H1 (cell line): ENCODE measurements around the gene USP10. TPM values are rescaled to one million over a fixed set of nuclear protein-coding genes. Genes with fewer than 3 reads are reported as not detected.

Experiments used
- CTCF ChIA-PET: fragments of 300-600 bp; sonication (Branson Sonifier 250); formaldehyde crosslinking; loops from one replicate; lab custom pipeline; 2021; ENCODE audit not compliant: partially characterized antibody; lab: Charles Lee
- POLR2A ChIA-PET: fragments of 300-600 bp; sonication (Branson Sonifier 250); formaldehyde crosslinking; loops from one replicate; lab custom pipeline; 2021; ENCODE audit warnings: inconsistent platforms; ENCODE audit not compliant: partially characterized antibody; lab: Charles Lee
- DNase-seq, 2 experiments: peaks; one replicate each; pipeline versions ENCODE4 v3.0.0 to v3.0.0-alpha.2; 2010 to 2022; ENCODE audit warnings: low spot score in 2 of 2, low read depth in 1 of 2, mixed read lengths in 1 of 2
- FAIRE-seq: peaks from 2 replicates; lab custom pipeline; 2011; peaks lifted over from hg19 to GRCh38; lab: Jason Lieb, UNC
- H2AFZ ChIP-seq: 2 replicates; pipeline ENCODE4 v1.8.1; 2012; ENCODE audit warnings: low read length, inconsistent platforms
- H2AK5ac ChIP-seq: 2 replicates; pipeline ENCODE4 v1.6.1; 2013; ENCODE audit warnings: low read depth, low read length
- H2BK120ac ChIP-seq: replicated peaks from 2 replicates; pipeline ENCODE3; 2013; ENCODE audit warnings: low read depth, low read length, inconsistent platforms
- H2BK12ac ChIP-seq: 2 replicates; pipeline ENCODE4 v1.6.1; 2013; ENCODE audit warnings: low read depth, low read length
- H2BK15ac ChIP-seq: 2 replicates; pipeline ENCODE4 v1.6.1; 2013; ENCODE audit warnings: low read length
- H2BK20ac ChIP-seq: 2 replicates; pipeline ENCODE4 v1.6.1; 2013; ENCODE audit warnings: low read length
- H2BK5ac ChIP-seq: 2 replicates; pipeline ENCODE4 v1.6.1; 2013; ENCODE audit warnings: low read depth, low read length
- H3K14ac ChIP-seq: 2 replicates; pipeline ENCODE4 v1.6.1; 2013; ENCODE audit warnings: inconsistent platforms; ENCODE audit not compliant: insufficient read length
- H3K18ac ChIP-seq: 2 replicates; pipeline ENCODE4 v1.6.1; 2013; ENCODE audit warnings: low read length; ENCODE audit errors: extremely low read depth
- H3K23ac ChIP-seq: 2 replicates; pipeline ENCODE4 v1.6.1; 2013; ENCODE audit warnings: inconsistent platforms; ENCODE audit not compliant: insufficient read length
- H3K23me2 ChIP-seq: 2 replicates; pipeline ENCODE4 v1.6.1; 2013; ENCODE audit warnings: low read depth, low read length
- H3K27ac ChIP-seq: 2 replicates; pipeline ENCODE4 v1.6.1; 2011; ENCODE audit warnings: low read depth, low read length, inconsistent platforms
- H3K27me3 ChIP-seq, 4 experiments: replicated peaks in 1 of 4; 1 replicate in 1 of 4; 2 replicates in 3 of 4; pipeline versions ENCODE4 v1.6.1 to v1.8.1; 2011 to 2013; ENCODE audit warnings: low read length in 3 of 4, mild to moderate bottlenecking in 3 of 4, inconsistent platforms in 2 of 4, mixed read lengths in 2 of 4, moderate library complexity in 1 of 4; ENCODE audit not compliant: control insufficient read depth in 3 of 4, insufficient read depth in 3 of 4; ENCODE audit errors: extremely low read depth in 1 of 4
- H3K36me3 ChIP-seq, 4 experiments: 2 replicates each; pipeline versions ENCODE4 v1.6.1 to v1.8.1; 2011 to 2013; ENCODE audit warnings: mild to moderate bottlenecking in 4 of 4, low read length in 3 of 4, moderate library complexity in 2 of 4, control low read depth in 1 of 4, inconsistent platforms in 1 of 4; ENCODE audit not compliant: insufficient read depth in 4 of 4, control insufficient read depth in 2 of 4
- H3K4ac ChIP-seq: replicated peaks from 2 replicates; pipeline ENCODE3; 2013; ENCODE audit warnings: low read length, low read depth, mixed read lengths, inconsistent platforms; ENCODE audit not compliant: insufficient read length
- H3K4me1 ChIP-seq, 4 experiments: replicated peaks in 1 of 4; 1 replicate in 1 of 4; 2 replicates in 3 of 4; pipeline versions ENCODE4 v1.6.1 to v1.8.1; 2011 to 2013; ENCODE audit warnings: low read length in 3 of 4, inconsistent platforms in 2 of 4, mixed read lengths in 1 of 4; ENCODE audit not compliant: insufficient read depth in 4 of 4, control insufficient read depth in 3 of 4
- H3K4me2 ChIP-seq, 2 experiments: 2 replicates each; pipeline versions ENCODE4 v1.6.1 to v1.8.1; 2011 to 2013; ENCODE audit warnings: low read depth in 2 of 2, low read length in 2 of 2, control low read depth in 1 of 2, inconsistent platforms in 1 of 2, mild to moderate bottlenecking in 1 of 2; ENCODE audit not compliant: insufficient read depth in 1 of 2
- H3K4me3 ChIP-seq, 4 experiments: fragments of 200-600, 300-600 bp in 1 of 4; sonication (generic), shearing (Covaris generic), sonication (Bioruptor Twin) in 1 of 4; 2 replicates each; pipeline versions ENCODE4 v1.5.1 to v1.8.1; 2011 to 2016; ENCODE audit warnings: low read length in 4 of 4, low read depth in 3 of 4, control low read depth in 2 of 4, inconsistent platforms in 2 of 4, mild to moderate bottlenecking in 2 of 4, mixed read lengths in 1 of 4, moderate library complexity in 1 of 4; ENCODE audit not compliant: insufficient read depth in 2 of 4; ENCODE audit errors: extremely low read depth in 1 of 4
- H3K56ac ChIP-seq: replicated peaks from 2 replicates; pipeline ENCODE3; 2013; ENCODE audit warnings: low read depth, mild to moderate bottlenecking, mixed read lengths, low read length, inconsistent platforms; ENCODE audit not compliant: insufficient read length
- H3K79me1 ChIP-seq: 2 replicates; pipeline ENCODE4 v1.6.1; 2013; ENCODE audit warnings: low read depth, low read length, control low read depth
- H3K79me2 ChIP-seq, 2 experiments: 2 replicates each; pipeline versions ENCODE4 v1.6.1 to v1.8.1; 2012 to 2013; ENCODE audit warnings: low read length in 2 of 2, mild to moderate bottlenecking in 2 of 2, inconsistent platforms in 1 of 2; ENCODE audit not compliant: insufficient read depth in 2 of 2, control insufficient read depth in 1 of 2
- H3K9ac ChIP-seq, 4 experiments: replicated peaks in 1 of 4; 1 replicate in 1 of 4; 2 replicates in 3 of 4; pipeline versions ENCODE4 v1.6.1 to v1.8.1; 2011 to 2013; ENCODE audit warnings: low read depth in 3 of 4, low read length in 3 of 4, control low read depth in 2 of 4, mild to moderate bottlenecking in 2 of 4, moderate library complexity in 2 of 4, inconsistent platforms in 1 of 4; ENCODE audit errors: extremely low read depth in 1 of 4
- H3K9me3 ChIP-seq, 2 experiments: 2 replicates each; pipeline versions ENCODE4 v1.6.1 to v1.8.1; 2012 to 2013; ENCODE audit warnings: mild to moderate bottlenecking in 2 of 2, moderate library complexity in 2 of 2, control low read depth in 1 of 2, inconsistent platforms in 1 of 2, low read depth in 1 of 2, low read length in 1 of 2, mixed read lengths in 1 of 2; ENCODE audit not compliant: insufficient read depth in 2 of 2
- H4K20me1 ChIP-seq, 2 experiments: replicated peaks in 1 of 2; 2 replicates each; pipeline versions ENCODE3 to v1.8.1; 2011 to 2013; ENCODE audit warnings: inconsistent platforms in 2 of 2, low read length in 2 of 2, mild to moderate bottlenecking in 1 of 2; ENCODE audit not compliant: insufficient read depth in 2 of 2, control insufficient read depth in 1 of 2
- H4K5ac ChIP-seq: 2 replicates; pipeline ENCODE4 v1.6.1; 2013; ENCODE audit warnings: low read length, low read depth, mixed read lengths, inconsistent platforms; ENCODE audit not compliant: insufficient read length
- H4K8ac ChIP-seq: 2 replicates; pipeline ENCODE4 v1.8.0; 2013; ENCODE audit warnings: mild to moderate bottlenecking, moderate library complexity, low read length, inconsistent platforms; ENCODE audit not compliant: insufficient read depth; ENCODE audit errors: extremely low read depth
- H4K91ac ChIP-seq: replicated peaks from 2 replicates; pipeline ENCODE3; 2013; ENCODE audit warnings: low read length, mixed read lengths, inconsistent platforms; ENCODE audit not compliant: insufficient read length
- ASH2L ChIP-seq: fragments of 200-600, 300-600 bp; sonication (generic); IDR thresholded peaks from one replicate; pipeline ENCODE4 v1.7.1; 2017; ENCODE audit warnings: low read length
- BACH1 ChIP-seq: IDR thresholded peaks from 2 replicates; pipeline ENCODE4 v1.6.1; 2012; ENCODE audit warnings: low read length, improper control_type of control experiment
- GTF2F1 ChIP-seq: IDR thresholded peaks from 2 replicates; pipeline ENCODE4 v1.6.1; 2012; ENCODE audit warnings: low read depth, low read length, improper control_type of control experiment, borderline replicate concordance
- KDM4A ChIP-seq: IDR thresholded peaks from one replicate; pipeline ENCODE4 v1.7.1; 2012; ENCODE audit warnings: low read depth, mild to moderate bottlenecking, moderate library complexity, low read length, inconsistent platforms; ENCODE audit not compliant: severe bottlenecking
- POLR2A ChIP-seq, 2 experiments: IDR thresholded peaks; 1 replicate in 1 of 2; 2 replicates in 1 of 2; pipeline ENCODE4 v1.6.1; 2011; ENCODE audit warnings: low read depth in 2 of 2, low read length in 2 of 2, mild to moderate bottlenecking in 2 of 2; ENCODE audit errors: control extremely low read depth in 1 of 2
- SP1 ChIP-seq: IDR thresholded peaks from 2 replicates; pipeline ENCODE4 v1.6.1; 2011; ENCODE audit warnings: low read depth, low read length
- TAF7 ChIP-seq: optimal IDR thresholded peaks from 2 replicates; pipeline ENCODE3; 2011; ENCODE audit warnings: low read depth, mild to moderate bottlenecking, inconsistent platforms, low read length, moderate library complexity, borderline replicate concordance
- TEAD4 ChIP-seq: IDR thresholded peaks from 2 replicates; pipeline ENCODE4 v1.6.1; 2012; ENCODE audit warnings: low read depth, low read length, inconsistent platforms, mixed read lengths
- WGBS, 2 experiments: shearing (Covaris generic) in 1 of 2; methylation state at CpG; one replicate each; pipeline versions ENCODE4 v1.1.6 to v1.1.7; 2013 to 2015; ENCODE audit warnings: low lambda C conversion rate in 2 of 2, mixed read lengths in 2 of 2, inconsistent platforms in 1 of 2, low coverage in 1 of 2, missing lambda C conversion rate in 1 of 2; ENCODE audit not compliant: insufficient replicate concordance in 2 of 2, insufficient coverage in 1 of 2, insufficient read length in 1 of 2; ENCODE audit errors: extremely low coverage in 1 of 2, missing lambda C conversion rate in 1 of 2; 5-methylcytosine and 5-hydroxymethylcytosine counted together
- polyA plus RNA-seq, 7 experiments: library from polyadenylated mRNA; depleted of rRNA in 3 of 7; stranded (reverse) in 5 of 7; unstranded in 2 of 7; fragments of >200 nt in 5 of 7; fragments of 200-250 nt in 2 of 7; gene quantifications; 1 replicate in 5 of 7; 2 replicates in 1 of 7; 4 replicates in 1 of 7; pipeline versions ENCODE4 v1.2.1 to v1.2.3, GENCODE V29; 2011 to 2013; ENCODE audit warnings: missing spikeins in 2 of 7, mixed read lengths in 2 of 7
- total RNA-seq: library from RNA; stranded (reverse); fragmentation: NEBNext Ultra II Directional; extraction: Animal tissue kit (Norgen Biotek cat#: 25700); gene quantifications from 2 replicates; pipeline ENCODE4 v1.2.1, GENCODE V29; 2021
- TF ChIP-seq, protein P1 (sequence below), 3 experiments: IDR thresholded peaks; 1 replicate in 2 of 3; 2 replicates in 1 of 3; pipeline versions ENCODE4 v1.5.1 to v1.6.1; 2011; ENCODE audit warnings: low read length in 3 of 3, mild to moderate bottlenecking in 3 of 3, inconsistent platforms in 2 of 3, low read depth in 1 of 3, moderate library complexity in 1 of 3; ENCODE audit not compliant: insufficient read depth in 1 of 3; ENCODE audit errors: control extremely low read depth in 1 of 3

USP10 gene
- total and polyA plus RNA-seq, 2 of the 8 experiments (the other 6 are each of a cell fraction or from before 2014, with no cell fraction given) = 171 to 195 TPM

DNA sequence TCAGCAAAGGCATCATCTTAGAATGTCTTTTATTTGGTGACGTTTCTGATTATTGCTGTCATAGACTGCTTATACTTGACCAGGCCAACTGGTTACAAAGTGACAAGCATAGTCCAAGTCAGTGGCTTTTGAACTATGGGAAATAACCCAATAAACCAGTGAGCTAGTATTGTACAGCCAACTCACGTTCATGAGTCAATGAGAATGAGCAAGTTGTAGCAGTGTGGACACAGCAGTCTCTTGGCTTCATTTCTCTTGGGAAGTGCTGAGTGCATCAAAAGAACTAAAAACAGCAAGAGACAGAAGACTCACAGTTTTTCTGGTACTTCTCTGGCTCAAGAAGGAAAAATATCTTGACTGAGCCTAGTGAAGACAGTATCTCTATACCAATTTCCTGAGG, 83.0 kb downstream of the USP10 start:
- Histone ChIP-seq H2AK5ac (no peak overlapping the region), H3K14ac (no peak overlapping the region), H2BK15ac (no peak overlapping the region), H3K27ac (no peak overlapping the region), H3K23me2 (no peaks in the 10 kb centered on the region), H3K4me1 (no peaks in the 10 kb centered on the region), H4K8ac (no peak overlapping the region), H3K56ac (no peak overlapping the region), H2BK20ac (no peak overlapping the region), H3K4me3 (no peak overlapping the region), H2BK12ac (no peak overlapping the region), H3K9me3 (no peaks in the 10 kb centered on the region), H4K91ac (no peak overlapping the region), H4K20me1 (peaks cover 0 to 4% of the 10 kb centered on the region in 2 experiments), H3K79me1 (0 out of 2 replicates have a peak, but pooled peaks cover 2% of the 10 kb centered on the region), H2BK5ac (no peak overlapping the region), H3K4me2 (no peak overlapping the region), H3K18ac (no peak overlapping the region), H3K4ac (no peak overlapping the region), H2BK120ac (no peak overlapping the region), H4K5ac (no peak overlapping the region), H2AFZ (no peak overlapping the region), H3K23ac (no peak overlapping the region), H3K9ac (no peak overlapping the region), H3K79me2 (no peaks in the 10 kb centered on the region), H3K36me3 (peaks cover 2 to 18% (median 11%) of the 10 kb centered on the region in 4 experiments; a peak in 7 of 8 replicates), H3K27me3 (no peaks in the 10 kb centered on the region)
- CTCF ChIA-PET = interaction anchor here (1.0 to 1.3 kb wide), 2 partner anchors 170 to 188 kb away, joined by 3 to 4 read pairs; no protein-coding TSS in a partner anchor
- 97% methylated on average over 2 of the region's 2 CpGs; no CpG with 5 or more reads in 1 of the 2 experiments for WGBS, 2 experiments
- POLR2A ChIA-PET = interaction anchor here (1.1 kb wide), 1 partner anchor 9 kb away, joined by 3 read pairs; no protein-coding TSS in a partner anchor
- TF ChIP-seq POLR2A (IDR thresholded peaks at IDR 0.05; ENCODE audit: control extremely low read depth in 1 of 2, low read depth in 2 of 2, low read length in 2 of 2) (no peak), BACH1 (no peak), SP1 (no peak), TEAD4 (no peak), TAF7 (no peak), GTF2F1 (no peak), ASH2L (no peak), KDM4A (no peak)
- TF ChIP-seq, protein P1, sequence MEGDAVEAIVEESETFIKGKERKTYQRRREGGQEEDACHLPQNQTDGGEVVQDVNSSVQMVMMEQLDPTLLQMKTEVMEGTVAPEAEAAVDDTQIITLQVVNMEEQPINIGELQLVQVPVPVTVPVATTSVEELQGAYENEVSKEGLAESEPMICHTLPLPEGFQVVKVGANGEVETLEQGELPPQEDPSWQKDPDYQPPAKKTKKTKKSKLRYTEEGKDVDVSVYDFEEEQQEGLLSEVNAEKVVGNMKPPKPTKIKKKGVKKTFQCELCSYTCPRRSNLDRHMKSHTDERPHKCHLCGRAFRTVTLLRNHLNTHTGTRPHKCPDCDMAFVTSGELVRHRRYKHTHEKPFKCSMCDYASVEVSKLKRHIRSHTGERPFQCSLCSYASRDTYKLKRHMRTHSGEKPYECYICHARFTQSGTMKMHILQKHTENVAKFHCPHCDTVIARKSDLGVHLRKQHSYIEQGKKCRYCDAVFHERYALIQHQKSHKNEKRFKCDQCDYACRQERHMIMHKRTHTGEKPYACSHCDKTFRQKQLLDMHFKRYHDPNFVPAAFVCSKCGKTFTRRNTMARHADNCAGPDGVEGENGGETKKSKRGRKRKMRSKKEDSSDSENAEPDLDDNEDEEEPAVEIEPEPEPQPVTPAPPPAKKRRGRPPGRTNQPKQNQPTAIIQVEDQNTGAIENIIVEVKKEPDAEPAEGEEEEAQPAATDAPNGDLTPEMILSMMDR (IDR thresholded peaks at IDR 0.05; ENCODE audit: control extremely low read depth in 1 of 3, insufficient read depth in 1 of 3, low read depth in 1 of 3, low read length in 3 of 3) = no peak
- FAIRE-seq (no peak), DNase-seq (no peak)
